Loucy (cell line): Measurements from ENCODE around the gene DISC1.

Experiments
- CTCF ChIP-seq: fragments of 200-600 bp; sonication (generic); conservative IDR thresholded peaks from 2 replicates; pipeline ENCODE4 v1.5.1; 2014; ENCODE audit warnings: mild to moderate bottlenecking, antibody characterized with exemption, low read length
- EZH2phosphoT487 ChIP-seq: fragments of 200-600 bp; IDR thresholded peaks from 2 replicates; pipeline ENCODE4 v1.6.1; 2018; ENCODE audit warnings: antibody characterized with exemption, mild to moderate bottlenecking, moderate library complexity, borderline replicate concordance

DNA sequence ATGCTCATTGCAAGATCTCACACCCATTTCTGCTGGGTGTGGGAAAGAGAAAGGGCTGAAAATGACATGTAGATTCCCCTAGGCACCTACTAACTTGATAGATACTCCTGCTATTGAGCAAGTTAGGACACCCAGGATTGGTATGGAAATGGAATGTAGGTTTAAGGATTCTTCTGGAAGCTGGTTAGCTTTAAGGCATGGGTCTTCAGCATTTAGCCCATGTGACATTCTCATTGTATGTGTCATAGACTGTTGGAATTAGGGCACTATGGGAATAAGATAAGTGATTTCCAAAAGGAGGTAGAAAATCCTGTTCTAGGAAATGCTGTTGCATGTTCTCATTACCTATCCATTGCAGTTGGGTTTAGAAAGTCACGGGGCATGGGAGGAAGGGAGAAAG, 76.2 kb downstream of the DISC1 start:
- TF ChIP-seq CTCF (no peak), EZH2phosphoT487 (no peak)
